HEK293 (cell line): ENCODE results near the gene TMEM63A.
"Not testable (repeated sequence)": the region's sequence is repeated elsewhere in the genome, so short reads cannot be mapped to it uniquely, and the experiment has no call there.

Source experiments
- ZNF274 ChIP-seq, 2 experiments: fragments of 200-500 bp in 1 of 2; fragments of 450-650 bp in 1 of 2; sonication (Bioruptor generic) in 1 of 2; formaldehyde crosslinking in 1 of 2; IDR thresholded peaks; 2 replicates each; pipeline versions ENCODE4 v1.5.1 to v1.6.1; 2014 to 2016; ENCODE audit warnings: borderline replicate concordance in 1 of 2, inconsistent platforms in 1 of 2, low read length in 1 of 2, missing biosample characterization in 1 of 2, missing genetic modification characterization in 1 of 2
- ZNF335 ChIP-seq: fragments of 450-650 bp; formaldehyde crosslinking; conservative IDR thresholded peaks from 2 replicates; pipeline ENCODE4 v1.5.1; 2016; ENCODE audit warnings: missing biosample characterization, missing genetic modification characterization
- ZNF629 ChIP-seq: fragments of 450-650 bp; formaldehyde crosslinking; IDR thresholded peaks from 2 replicates; pipeline ENCODE4 v1.5.1; 2017; ENCODE audit warnings: missing biosample characterization, missing genetic modification characterization
- ZNF777 ChIP-seq: fragments of 450-650 bp; formaldehyde crosslinking; IDR thresholded peaks from 2 replicates; pipeline ENCODE4 v1.5.1; 2017; ENCODE audit warnings: missing biosample characterization, missing genetic modification characterization, borderline replicate concordance
- TF ChIP-seq, protein P1 (sequence below): fragments of 450-650 bp; formaldehyde crosslinking; IDR thresholded peaks from 2 replicates; pipeline ENCODE4 v1.5.1; 2016; ENCODE audit warnings: missing biosample characterization, missing genetic modification characterization
- TF ChIP-seq, protein P2 (sequence below): fragments of 450-650 bp; formaldehyde crosslinking; IDR thresholded peaks from 2 replicates; pipeline ENCODE4 v1.5.1; 2016; ENCODE audit warnings: missing biosample characterization, missing genetic modification characterization, borderline replicate concordance
- TF ChIP-seq, protein P3 (sequence below): fragments of 450-650 bp; formaldehyde crosslinking; IDR thresholded peaks from 2 replicates; pipeline ENCODE4 v1.5.1; 2016; ENCODE audit warnings: missing biosample characterization, missing genetic modification characterization, low read depth
- TF ChIP-seq, protein P4 (sequence below): sonication (generic); formaldehyde crosslinking; IDR thresholded peaks from 2 replicates; pipeline ENCODE4 v1.8.1; 2022; ENCODE audit warnings: mild to moderate bottlenecking, moderate library complexity, missing genetic modification reagents
- TF ChIP-seq, protein P5 (sequence below): fragments of 450-650 bp; IDR thresholded peaks from 2 replicates; pipeline ENCODE4 v1.5.1; 2018; ENCODE audit warnings: missing biosample characterization, missing genetic modification characterization

DNA sequence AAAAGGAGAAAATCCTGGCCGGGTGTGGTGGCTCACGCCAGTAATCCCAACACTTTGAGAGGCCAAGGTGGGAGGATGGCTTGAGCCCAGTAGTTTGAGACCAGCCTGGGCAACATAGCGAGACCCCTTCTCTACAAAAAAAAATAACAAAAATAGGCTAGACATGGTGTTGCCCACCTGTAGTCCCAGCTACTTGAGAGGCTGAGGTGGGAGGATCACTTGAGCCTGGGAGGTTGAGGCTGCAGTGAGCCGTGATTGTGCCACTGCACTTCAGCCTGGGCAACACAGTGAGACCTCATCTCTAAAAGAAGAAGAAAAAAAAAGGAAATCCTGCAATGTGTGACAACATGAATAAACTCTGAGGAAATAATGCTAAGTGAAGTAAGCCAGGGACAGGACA, 45.9 kb downstream of the TMEM63A start:
- not testable (repeated sequence) for TF ChIP-seq ZNF335 (tag by site-specific recombination); ZNF777; ZNF629; ZNF274 (IDR thresholded peaks at IDR 0.05; ENCODE audit: low read length); ZNF274 (tag by site-specific recombination; IDR thresholded peaks at IDR 0.05; ENCODE audit: borderline replicate concordance)
- TF ChIP-seq, protein P1, sequence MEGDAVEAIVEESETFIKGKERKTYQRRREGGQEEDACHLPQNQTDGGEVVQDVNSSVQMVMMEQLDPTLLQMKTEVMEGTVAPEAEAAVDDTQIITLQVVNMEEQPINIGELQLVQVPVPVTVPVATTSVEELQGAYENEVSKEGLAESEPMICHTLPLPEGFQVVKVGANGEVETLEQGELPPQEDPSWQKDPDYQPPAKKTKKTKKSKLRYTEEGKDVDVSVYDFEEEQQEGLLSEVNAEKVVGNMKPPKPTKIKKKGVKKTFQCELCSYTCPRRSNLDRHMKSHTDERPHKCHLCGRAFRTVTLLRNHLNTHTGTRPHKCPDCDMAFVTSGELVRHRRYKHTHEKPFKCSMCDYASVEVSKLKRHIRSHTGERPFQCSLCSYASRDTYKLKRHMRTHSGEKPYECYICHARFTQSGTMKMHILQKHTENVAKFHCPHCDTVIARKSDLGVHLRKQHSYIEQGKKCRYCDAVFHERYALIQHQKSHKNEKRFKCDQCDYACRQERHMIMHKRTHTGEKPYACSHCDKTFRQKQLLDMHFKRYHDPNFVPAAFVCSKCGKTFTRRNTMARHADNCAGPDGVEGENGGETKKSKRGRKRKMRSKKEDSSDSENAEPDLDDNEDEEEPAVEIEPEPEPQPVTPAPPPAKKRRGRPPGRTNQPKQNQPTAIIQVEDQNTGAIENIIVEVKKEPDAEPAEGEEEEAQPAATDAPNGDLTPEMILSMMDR (tag by site-specific recombination): not testable (repeated sequence)
- TF ChIP-seq, protein P2, sequence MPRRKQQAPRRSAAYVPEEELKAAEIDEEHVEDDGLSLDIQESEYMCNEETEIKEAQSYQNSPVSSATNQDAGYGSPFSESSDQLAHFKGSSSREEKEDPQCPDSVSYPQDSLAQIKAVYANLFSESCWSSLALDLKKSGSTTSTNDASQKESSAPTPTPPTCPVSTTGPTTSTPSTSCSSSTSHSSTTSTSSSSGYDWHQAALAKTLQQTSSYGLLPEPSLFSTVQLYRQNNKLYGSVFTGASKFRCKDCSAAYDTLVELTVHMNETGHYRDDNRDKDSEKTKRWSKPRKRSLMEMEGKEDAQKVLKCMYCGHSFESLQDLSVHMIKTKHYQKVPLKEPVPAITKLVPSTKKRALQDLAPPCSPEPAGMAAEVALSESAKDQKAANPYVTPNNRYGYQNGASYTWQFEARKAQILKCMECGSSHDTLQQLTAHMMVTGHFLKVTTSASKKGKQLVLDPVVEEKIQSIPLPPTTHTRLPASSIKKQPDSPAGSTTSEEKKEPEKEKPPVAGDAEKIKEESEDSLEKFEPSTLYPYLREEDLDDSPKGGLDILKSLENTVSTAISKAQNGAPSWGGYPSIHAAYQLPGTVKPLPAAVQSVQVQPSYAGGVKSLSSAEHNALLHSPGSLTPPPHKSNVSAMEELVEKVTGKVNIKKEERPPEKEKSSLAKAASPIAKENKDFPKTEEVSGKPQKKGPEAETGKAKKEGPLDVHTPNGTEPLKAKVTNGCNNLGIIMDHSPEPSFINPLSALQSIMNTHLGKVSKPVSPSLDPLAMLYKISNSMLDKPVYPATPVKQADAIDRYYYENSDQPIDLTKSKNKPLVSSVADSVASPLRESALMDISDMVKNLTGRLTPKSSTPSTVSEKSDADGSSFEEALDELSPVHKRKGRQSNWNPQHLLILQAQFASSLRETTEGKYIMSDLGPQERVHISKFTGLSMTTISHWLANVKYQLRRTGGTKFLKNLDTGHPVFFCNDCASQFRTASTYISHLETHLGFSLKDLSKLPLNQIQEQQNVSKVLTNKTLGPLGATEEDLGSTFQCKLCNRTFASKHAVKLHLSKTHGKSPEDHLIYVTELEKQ: not testable (repeated sequence)
- TF ChIP-seq, protein P3, sequence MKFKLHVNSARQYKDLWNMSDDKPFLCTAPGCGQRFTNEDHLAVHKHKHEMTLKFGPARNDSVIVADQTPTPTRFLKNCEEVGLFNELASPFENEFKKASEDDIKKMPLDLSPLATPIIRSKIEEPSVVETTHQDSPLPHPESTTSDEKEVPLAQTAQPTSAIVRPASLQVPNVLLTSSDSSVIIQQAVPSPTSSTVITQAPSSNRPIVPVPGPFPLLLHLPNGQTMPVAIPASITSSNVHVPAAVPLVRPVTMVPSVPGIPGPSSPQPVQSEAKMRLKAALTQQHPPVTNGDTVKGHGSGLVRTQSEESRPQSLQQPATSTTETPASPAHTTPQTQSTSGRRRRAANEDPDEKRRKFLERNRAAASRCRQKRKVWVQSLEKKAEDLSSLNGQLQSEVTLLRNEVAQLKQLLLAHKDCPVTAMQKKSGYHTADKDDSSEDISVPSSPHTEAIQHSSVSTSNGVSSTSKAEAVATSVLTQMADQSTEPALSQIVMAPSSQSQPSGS (tag by site-specific recombination): not testable (repeated sequence)
- TF ChIP-seq, protein P4, sequence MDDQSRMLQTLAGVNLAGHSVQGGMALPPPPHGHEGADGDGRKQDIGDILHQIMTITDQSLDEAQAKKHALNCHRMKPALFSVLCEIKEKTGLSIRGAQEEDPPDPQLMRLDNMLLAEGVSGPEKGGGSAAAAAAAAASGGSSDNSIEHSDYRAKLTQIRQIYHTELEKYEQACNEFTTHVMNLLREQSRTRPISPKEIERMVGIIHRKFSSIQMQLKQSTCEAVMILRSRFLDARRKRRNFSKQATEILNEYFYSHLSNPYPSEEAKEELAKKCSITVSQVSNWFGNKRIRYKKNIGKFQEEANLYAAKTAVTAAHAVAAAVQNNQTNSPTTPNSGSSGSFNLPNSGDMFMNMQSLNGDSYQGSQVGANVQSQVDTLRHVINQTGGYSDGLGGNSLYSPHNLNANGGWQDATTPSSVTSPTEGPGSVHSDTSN: not testable (repeated sequence)
- TF ChIP-seq, protein P5, sequence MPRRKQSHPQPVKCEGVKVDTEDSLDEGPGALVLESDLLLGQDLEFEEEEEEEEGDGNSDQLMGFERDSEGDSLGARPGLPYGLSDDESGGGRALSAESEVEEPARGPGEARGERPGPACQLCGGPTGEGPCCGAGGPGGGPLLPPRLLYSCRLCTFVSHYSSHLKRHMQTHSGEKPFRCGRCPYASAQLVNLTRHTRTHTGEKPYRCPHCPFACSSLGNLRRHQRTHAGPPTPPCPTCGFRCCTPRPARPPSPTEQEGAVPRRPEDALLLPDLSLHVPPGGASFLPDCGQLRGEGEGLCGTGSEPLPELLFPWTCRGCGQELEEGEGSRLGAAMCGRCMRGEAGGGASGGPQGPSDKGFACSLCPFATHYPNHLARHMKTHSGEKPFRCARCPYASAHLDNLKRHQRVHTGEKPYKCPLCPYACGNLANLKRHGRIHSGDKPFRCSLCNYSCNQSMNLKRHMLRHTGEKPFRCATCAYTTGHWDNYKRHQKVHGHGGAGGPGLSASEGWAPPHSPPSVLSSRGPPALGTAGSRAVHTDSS (tag by site-specific recombination): not testable (repeated sequence)
